ENCODE data around the gene NAP1L4.

- no peak for TF ChIP-seq POLR2AphosphoS5 (IDR thresholded peaks at IDR 0.05; ENCODE audit: low read depth, low read length)
- no peak for TF ChIP-seq TAF1 (IDR thresholded peaks at IDR 0.05; ENCODE audit: low read depth, low read length)
- TF ChIP-seq POLR2A (IDR thresholded peaks at IDR 0.05; ENCODE audit: low read depth, low read length), result no peak
- TF ChIP-seq SPI1 (IDR thresholded peaks at IDR 0.05; ENCODE audit: low read depth, low read length), result no peak
- no peak for TF ChIP-seq POU2F2 (IDR thresholded peaks at IDR 0.05; ENCODE audit: low read depth, low read length)
- no peak for TF ChIP-seq PAX5 (IDR thresholded peaks at IDR 0.05; ENCODE audit: insufficient read depth, low read length, severe bottlenecking)
These were observed 14.6 kb upstream of the NAP1L4 start for GRCh38 chr11:3006505-3007260.
